Measurements from ENCODE around the gene OXER1.
A peak's percentile ranks its signal among the peaks of the same experiment; 100 is the strongest.

DNA sequence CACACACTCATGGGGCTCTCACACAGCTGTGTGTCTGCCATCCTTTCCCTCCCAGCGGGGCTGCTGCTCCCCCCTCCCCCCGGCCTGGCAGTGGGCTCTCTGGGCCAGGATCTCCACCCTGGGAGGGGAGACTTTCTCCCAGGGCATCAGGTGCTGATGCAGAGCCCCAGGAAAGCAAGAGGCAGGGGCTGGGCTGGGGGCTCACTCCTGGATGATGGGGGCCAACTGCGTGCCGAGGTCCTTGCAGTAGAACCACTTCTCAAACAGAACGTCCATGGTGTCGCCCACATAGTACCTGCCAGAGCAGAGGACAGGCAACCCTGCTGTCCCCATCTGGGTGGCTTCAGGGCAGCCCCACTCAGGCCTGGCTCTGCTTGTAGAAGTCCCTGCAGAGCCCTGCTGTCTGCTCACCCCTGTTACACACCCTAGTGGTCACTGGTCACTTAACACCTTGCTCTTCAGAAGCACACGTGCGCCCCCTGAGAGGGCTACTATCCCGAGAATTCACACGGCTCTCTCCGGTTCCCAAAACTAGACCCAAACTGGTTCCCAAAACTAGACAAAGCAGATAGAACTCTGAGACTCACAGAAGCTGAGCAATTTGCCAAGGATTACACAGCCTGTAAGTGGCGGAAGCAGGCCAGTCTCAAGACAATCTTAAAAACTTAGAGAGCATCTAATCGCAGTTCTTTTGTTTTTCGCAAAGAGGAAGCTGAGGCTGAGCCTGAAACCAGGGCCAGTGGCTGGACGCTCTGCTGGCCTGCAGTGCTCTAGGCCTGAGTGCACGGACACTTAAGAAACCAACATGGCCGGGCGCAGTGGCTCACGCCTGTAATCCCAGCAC lies 6.6 kb upstream of the OXER1 start:
- TF ChIP-seq, protein P1, sequence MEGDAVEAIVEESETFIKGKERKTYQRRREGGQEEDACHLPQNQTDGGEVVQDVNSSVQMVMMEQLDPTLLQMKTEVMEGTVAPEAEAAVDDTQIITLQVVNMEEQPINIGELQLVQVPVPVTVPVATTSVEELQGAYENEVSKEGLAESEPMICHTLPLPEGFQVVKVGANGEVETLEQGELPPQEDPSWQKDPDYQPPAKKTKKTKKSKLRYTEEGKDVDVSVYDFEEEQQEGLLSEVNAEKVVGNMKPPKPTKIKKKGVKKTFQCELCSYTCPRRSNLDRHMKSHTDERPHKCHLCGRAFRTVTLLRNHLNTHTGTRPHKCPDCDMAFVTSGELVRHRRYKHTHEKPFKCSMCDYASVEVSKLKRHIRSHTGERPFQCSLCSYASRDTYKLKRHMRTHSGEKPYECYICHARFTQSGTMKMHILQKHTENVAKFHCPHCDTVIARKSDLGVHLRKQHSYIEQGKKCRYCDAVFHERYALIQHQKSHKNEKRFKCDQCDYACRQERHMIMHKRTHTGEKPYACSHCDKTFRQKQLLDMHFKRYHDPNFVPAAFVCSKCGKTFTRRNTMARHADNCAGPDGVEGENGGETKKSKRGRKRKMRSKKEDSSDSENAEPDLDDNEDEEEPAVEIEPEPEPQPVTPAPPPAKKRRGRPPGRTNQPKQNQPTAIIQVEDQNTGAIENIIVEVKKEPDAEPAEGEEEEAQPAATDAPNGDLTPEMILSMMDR (IDR thresholded peaks at IDR 0.05): peak; percentile 66
- TF ChIP-seq EZH2phosphoT487 (IDR thresholded peaks at IDR 0.05): no peak
- no peak for TF ChIP-seq EZH2 (IDR thresholded peaks at IDR 0.05)
